HepG2 (cell line): ENCODE measurements around the gene VAV2.

ENCODE experiments used
- CENPX ChIP-seq: sonication (generic); formaldehyde crosslinking; IDR thresholded peaks from 2 replicates; pipeline ENCODE4 v1.9.0; 2021; ENCODE audit warnings: mild to moderate bottlenecking, missing genetic modification reagents, moderate library complexity
- HNRNPLL ChIP-seq: fragments of 200-400 bp; formaldehyde crosslinking; IDR thresholded peaks from 2 replicates; pipeline ENCODE4 v1.6.1; 2017; ENCODE audit warnings: mild to moderate bottlenecking, low read depth, low read length; ENCODE audit not compliant: poor library complexity, severe bottlenecking
- NONO ChIP-seq, 2 experiments: fragments of 450-650 bp in 1 of 2; sonication (generic) in 1 of 2; formaldehyde crosslinking in 1 of 2; IDR thresholded peaks in 1 of 2; conservative IDR thresholded peaks in 1 of 2; 2 replicates each; pipeline versions ENCODE4 v1.6.1 to v1.8.0; 2017 to 2022; ENCODE audit warnings: mild to moderate bottlenecking in 1 of 2, missing genetic modification reagents in 1 of 2, moderate library complexity in 1 of 2
- ZBTB40 ChIP-seq, 2 experiments: fragments of 450-650 bp in 1 of 2; sonication (generic) in 1 of 2; formaldehyde crosslinking in 1 of 2; IDR thresholded peaks; 2 replicates each; pipeline versions ENCODE4 v1.6.1 to v1.8.0; 2016 to 2022; ENCODE audit warnings: antibody characterized with exemption in 1 of 2, mild to moderate bottlenecking in 1 of 2, missing genetic modification reagents in 1 of 2
- ZHX1 ChIP-seq: sonication (generic); formaldehyde crosslinking; IDR thresholded peaks from 2 replicates; pipeline ENCODE4 v1.8.1; 2022; ENCODE audit warnings: low read depth, mild to moderate bottlenecking, missing genetic modification reagents

- TF ChIP-seq ZHX1 (CRISPR knock-in tag) (no peak), NONO (IDR thresholded peaks at IDR 0.05) (no peak), NONO (CRISPR knock-in tag; conservative IDR thresholded peaks at IDR 0.05) (no peak), HNRNPLL (no peak), ZBTB40 (IDR thresholded peaks at IDR 0.05) (no peak), ZBTB40 (CRISPR knock-in tag; IDR thresholded peaks at IDR 0.05) (no peak), CENPX (CRISPR knock-in tag) (no peak)
These were observed 32.1 kb downstream of the VAV2 start for GRCh38 chr9:133959966-133960567.
